PFSK-1 (cell line): Measurements from ENCODE around the gene HDDC2.

ENCODE experiments used
- FOXP2 ChIP-seq: optimal IDR thresholded peaks from 2 replicates; pipeline ENCODE3; 2011; ENCODE audit warnings: borderline replicate concordance, control low read depth, inconsistent platforms; ENCODE audit not compliant: insufficient read depth; ENCODE audit errors: extremely low read length, extremely low read depth
- POLR2AphosphoS5 ChIP-seq: IDR thresholded peaks from 2 replicates; pipeline ENCODE4 v1.6.1; 2012; ENCODE audit warnings: low read depth, mild to moderate bottlenecking, control low read depth, low read length, moderate library complexity
- REST ChIP-seq, 2 experiments: IDR thresholded peaks; 2 replicates each; pipeline versions ENCODE4 v1.6.1 to v1.8.0; 2011 to 2012; ENCODE audit warnings: low read depth in 2 of 2, low read length in 2 of 2, control low read depth in 1 of 2, inconsistent platforms in 1 of 2, mild to moderate bottlenecking in 1 of 2, moderate library complexity in 1 of 2; ENCODE audit not compliant: insufficient read depth in 1 of 2
- SIN3A ChIP-seq: IDR thresholded peaks from 2 replicates; pipeline ENCODE4 v1.6.1; 2012; ENCODE audit warnings: mild to moderate bottlenecking, low read length, moderate library complexity, borderline replicate concordance; ENCODE audit not compliant: insufficient read depth
- TAF1 ChIP-seq: IDR thresholded peaks from 2 replicates; pipeline ENCODE4 v1.6.1; 2012; ENCODE audit warnings: low read length, control low read depth, borderline replicate concordance; ENCODE audit not compliant: insufficient read depth

Gene HDDC2

GRCh38 chr6:125254321-125254720, 47.4 kb downstream of the HDDC2 start:
- TF ChIP-seq SIN3A: no peak
- no peak for TF ChIP-seq TAF1
- TF ChIP-seq FOXP2: no peak
- TF ChIP-seq REST (IDR thresholded peaks at IDR 0.05; ENCODE audit: insufficient read depth in 1 of 2, low read depth in 2 of 2, low read length in 2 of 2): no peak
- no peak for TF ChIP-seq POLR2AphosphoS5

GRCh38 chr6:125253881-125254280, 47.9 kb downstream of the HDDC2 start:
- no peak for TF ChIP-seq TAF1
- TF ChIP-seq SIN3A: no peak
- TF ChIP-seq POLR2AphosphoS5: no peak
- no peak for TF ChIP-seq REST (IDR thresholded peaks at IDR 0.05; ENCODE audit: insufficient read depth in 1 of 2, low read depth in 2 of 2, low read length in 2 of 2)
- TF ChIP-seq FOXP2: no peak

- TF ChIP-seq FOXP2 (no peak), POLR2AphosphoS5 (no peak), SIN3A (no peak), REST (IDR thresholded peaks at IDR 0.05; ENCODE audit: insufficient read depth in 1 of 2, low read depth in 2 of 2, low read length in 2 of 2) (no peak), TAF1 (no peak)
Measured at GRCh38 chr6:125252891-125253290, 48.9 kb downstream of the HDDC2 start.

GRCh38 chr6:125251516-125252220, 50.1 kb downstream of the HDDC2 start:
- TF ChIP-seq REST (IDR thresholded peaks at IDR 0.05; ENCODE audit: insufficient read depth in 1 of 2, low read depth in 2 of 2, low read length in 2 of 2): no peak
- no peak for TF ChIP-seq SIN3A
- TF ChIP-seq FOXP2: no peak
- TF ChIP-seq TAF1: no peak
